Measurements from ENCODE around the gene SEC14L6.

Gene SEC14L6

GRCh38 chr22:30535182-30535581 is 11.4 kb downstream of the SEC14L6 start:
- no peak for TF ChIP-seq CTCF (conservative IDR thresholded peaks at IDR 0.05; ENCODE audit: low read length)
- DNase-seq (ENCODE audit: low read depth): no peak

GRCh38 chr22:30531651-30532608 is 14.6 kb downstream of the SEC14L6 start:
- H3K4me3 ChIP-seq (ENCODE audit: low read length): no peak overlapping the region
- TF ChIP-seq CTCF (conservative IDR thresholded peaks at IDR 0.05; ENCODE audit: low read length): no peak
- no peak for DNase-seq (ENCODE audit: low read depth)

More at GRCh38 chr22:30535182-30535581, 11.4 kb downstream of the SEC14L6 start:
- no peak overlapping the region for H3K4me3 ChIP-seq (ENCODE audit: low read length)

GRCh38 chr22:30526656-30527055 is 19.9 kb downstream of the SEC14L6 start:
- H3K4me3 ChIP-seq (ENCODE audit: low read length): no peak overlapping the region
- no peak for TF ChIP-seq CTCF (conservative IDR thresholded peaks at IDR 0.05; ENCODE audit: low read length)
- DNase-seq (ENCODE audit: low read depth): no peak

GRCh38 chr22:30523646-30524489 is 22.7 kb downstream of the SEC14L6 start:
- DNase-seq (ENCODE audit: low read depth): no peak
- H3K4me3 ChIP-seq (ENCODE audit: low read length): no peak overlapping the region
- no peak for TF ChIP-seq CTCF (conservative IDR thresholded peaks at IDR 0.05; ENCODE audit: low read length)

GRCh38 chr22:30521368-30522156 is 25.0 kb downstream of the SEC14L6 start:
- DNase-seq (ENCODE audit: low read depth): no peak
- no peak overlapping the region for H3K4me3 ChIP-seq (ENCODE audit: low read length)
- no peak for TF ChIP-seq CTCF (conservative IDR thresholded peaks at IDR 0.05; ENCODE audit: low read length)

- TF ChIP-seq CTCF (conservative IDR thresholded peaks at IDR 0.05; ENCODE audit: low read length): no peak
- no peak overlapping the region for H3K4me3 ChIP-seq (ENCODE audit: low read length)
- no peak for DNase-seq (ENCODE audit: low read depth)
These were observed 26.6 kb downstream of the SEC14L6 start for GRCh38 chr22:30519842-30520425.

All from AG10803 (cell line).